ENCODE results near the gene VKORC1L1. TPM values are rescaled to one million over a fixed set of nuclear protein-coding genes. Genes with fewer than 3 reads are reported as not detected.
A peak's percentile ranks its signal among the peaks of the same experiment; 100 is the strongest.

VKORC1L1 gene
- total and polyA plus RNA-seq, 2 of the 8 experiments (the other 6 are each of a cell fraction or from before 2014, with no cell fraction given) = 12.7 to 45.3 TPM

GRCh38 chr7:65976659-65977196 is 103.9 kb downstream of the VKORC1L1 start:
- H2BK5ac ChIP-seq (ENCODE audit: low read depth, low read length) = no peak overlapping the region
- H3K27me3 ChIP-seq (replicated peaks in 1 of 4; ENCODE audit: control insufficient read depth in 3 of 4, extremely low read depth in 1 of 4, insufficient read depth in 3 of 4, low read length in 3 of 4) = no peaks in the 10 kb centered on the region
- no peak overlapping the region for H3K4ac ChIP-seq (replicated peaks; ENCODE audit: insufficient read length, low read depth, low read length)
- peaks cover 19 to 45% (median 30%) of the 10 kb centered on the region in 4 experiments; a peak in 7 of 8 replicates for H3K36me3 ChIP-seq (ENCODE audit: control insufficient read depth in 2 of 4, insufficient read depth in 4 of 4, low read length in 3 of 4)
- no peak overlapping the region for H4K8ac ChIP-seq (ENCODE audit: extremely low read depth, insufficient read depth, low read length)
- DNase-seq (ENCODE audit: low read depth in 1 of 2, low spot score in 2 of 2) (no peak), FAIRE-seq (no peak)
- H2BK20ac ChIP-seq (ENCODE audit: low read length) = no peak overlapping the region
- H3K56ac ChIP-seq (replicated peaks; ENCODE audit: insufficient read length, low read depth, low read length) = no peak overlapping the region
- no peak overlapping the region for H3K18ac ChIP-seq (ENCODE audit: extremely low read depth, low read length)
- peaks cover 0 to 16% of the 10 kb centered on the region in 2 experiments; a peak in 2 of 4 replicates for H3K79me2 ChIP-seq (ENCODE audit: control insufficient read depth in 1 of 2, insufficient read depth in 2 of 2, low read length in 2 of 2)
- ChIA-PET CTCF (ENCODE audit: partially characterized antibody) (no interaction called here), POLR2A (ENCODE audit: partially characterized antibody) (interaction anchor here (1.4 to 2.6 kb wide), 2 partner anchors 9 to 18 kb away, joined by 8 read pairs; no protein-coding TSS in a partner anchor)
- H2BK120ac ChIP-seq (replicated peaks; ENCODE audit: low read depth, low read length) = no peak overlapping the region
- H3K23me2 ChIP-seq (ENCODE audit: low read depth, low read length) = no peaks in the 10 kb centered on the region
- H3K4me2 ChIP-seq (ENCODE audit: insufficient read depth in 1 of 2, low read depth in 2 of 2, low read length in 2 of 2) = no peak overlapping the region
- no peak overlapping the region for H4K91ac ChIP-seq (replicated peaks; ENCODE audit: insufficient read length, low read length)
- H3K4me3 ChIP-seq (ENCODE audit: extremely low read depth in 1 of 4, insufficient read depth in 2 of 4, low read depth in 3 of 4, low read length in 4 of 4) = no peak overlapping the region
- H3K23ac ChIP-seq (ENCODE audit: insufficient read length) = no peak overlapping the region
- no peak overlapping the region for H4K5ac ChIP-seq (ENCODE audit: insufficient read length, low read depth, low read length)
- peaks cover 0 to 6% (median 2%) of the 10 kb centered on the region in 4 experiments; a peak in 3 of 7 replicates for H3K4me1 ChIP-seq (replicated peaks in 1 of 4; ENCODE audit: control insufficient read depth in 3 of 4, insufficient read depth in 4 of 4, low read length in 3 of 4)
- H4K20me1 ChIP-seq (replicated peaks in 1 of 2; ENCODE audit: control insufficient read depth in 1 of 2, insufficient read depth in 2 of 2, low read length in 2 of 2) = peaks cover 7 to 21% of the 10 kb centered on the region in 2 experiments
- no peak overlapping the region for H2BK12ac ChIP-seq (ENCODE audit: low read depth, low read length)
- no peak overlapping the region for H3K27ac ChIP-seq (ENCODE audit: low read depth, low read length)
- H3K9ac ChIP-seq (replicated peaks in 1 of 4; ENCODE audit: extremely low read depth in 1 of 4, low read depth in 3 of 4, low read length in 3 of 4) = no peak overlapping the region
- no peak overlapping the region for H2AFZ ChIP-seq (ENCODE audit: low read length)
- no peak overlapping the region for H3K14ac ChIP-seq (ENCODE audit: insufficient read length)
- TF ChIP-seq MAX (IDR thresholded peaks at IDR 0.05) (no peak), POLR2AphosphoS5 (IDR thresholded peaks at IDR 0.05; ENCODE audit: low read depth, low read length) (peak; percentile 42; the same call in 1 of the 2 replicates)
- H2BK15ac ChIP-seq (ENCODE audit: low read length) = no peak overlapping the region
- no peaks in the 10 kb centered on the region for H3K9me3 ChIP-seq (ENCODE audit: insufficient read depth in 2 of 2, low read depth in 1 of 2, low read length in 1 of 2)
- H3K79me1 ChIP-seq (ENCODE audit: low read depth, low read length) = no peaks in the 10 kb centered on the region; the same call in none of the 2 replicates
- H2AK5ac ChIP-seq (ENCODE audit: low read depth, low read length) = no peak overlapping the region
- WGBS, 2 experiments (ENCODE audit: extremely low coverage in 1 of 2, insufficient coverage in 1 of 2, insufficient read length in 1 of 2, insufficient replicate concordance in 2 of 2, low coverage in 1 of 2, low lambda C conversion rate in 2 of 2, missing lambda C conversion rate in 1 of 2) = 90% methylated on average over 16 of the region's 16 CpGs; no CpG with 5 or more reads in 1 of the 2 experiments
